ENCODE results near the gene ITPKB.
"Not testable (repeated sequence)": the region's sequence is repeated elsewhere in the genome, so short reads cannot be mapped to it uniquely, and the experiment has no call there.

Gene ITPKB

DNA sequence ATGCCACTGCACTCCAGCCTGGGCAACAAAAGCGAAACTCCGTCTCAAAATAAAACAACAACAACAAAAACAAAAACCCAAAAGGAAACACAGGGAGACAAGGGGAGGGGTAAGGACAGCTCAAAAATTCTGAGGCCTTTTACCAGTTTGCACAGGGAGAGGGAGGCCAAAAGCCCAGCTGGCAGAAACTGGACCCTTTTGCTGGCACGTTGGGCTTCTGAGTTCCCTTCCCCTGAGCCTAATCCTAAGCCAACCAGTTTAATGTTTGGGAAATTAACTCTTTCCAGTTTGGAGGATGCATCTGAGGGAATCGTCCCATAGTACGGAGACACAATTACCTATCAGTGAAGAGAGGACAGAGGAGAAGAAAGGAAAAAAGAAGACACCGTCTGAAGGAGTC is 127.1 kb downstream of the ITPKB start:
- DNase-seq, result not testable (repeated sequence)

DNA sequence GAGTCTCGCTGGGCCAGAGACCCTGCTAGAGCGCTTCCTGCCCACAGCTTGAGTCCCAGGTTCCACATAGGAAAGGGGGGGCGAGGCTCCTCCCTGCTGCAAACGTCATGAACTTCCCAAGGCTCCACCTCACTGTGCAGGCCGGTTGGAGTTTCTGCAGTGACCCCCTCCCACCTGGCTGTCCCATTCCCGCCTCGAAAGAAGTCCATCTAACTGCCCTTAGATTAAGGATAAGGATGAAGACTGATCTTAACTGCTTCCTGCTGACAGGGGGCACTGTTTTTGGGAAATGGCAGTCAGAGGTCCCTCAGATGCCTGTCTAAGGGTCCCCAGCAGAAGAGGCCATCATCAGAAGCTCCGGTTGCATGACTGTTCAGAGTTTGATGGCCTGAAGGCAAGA is 127.8 kb downstream of the ITPKB start:
- DNase-seq, result no peak

DNA sequence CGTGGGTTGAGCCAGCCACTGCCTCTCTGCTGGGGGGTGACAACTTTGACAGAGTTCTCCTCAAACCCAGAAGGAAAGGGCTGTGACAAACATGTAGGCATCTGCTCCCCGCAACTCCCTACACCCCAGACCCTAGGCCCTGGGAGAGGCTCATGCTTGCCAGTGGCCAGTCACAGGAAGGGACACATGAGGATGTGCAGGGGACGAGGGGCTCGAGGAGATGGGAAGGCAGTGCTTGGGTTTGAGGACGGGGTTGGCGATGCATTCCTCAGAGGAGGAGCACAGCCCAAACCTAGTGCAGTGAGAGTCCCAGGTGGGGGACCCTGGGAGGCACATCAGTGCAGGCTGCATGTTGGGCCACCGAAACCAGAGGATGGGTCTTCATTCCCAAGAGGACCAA is 128.4 kb downstream of the ITPKB start:
- no peak for DNase-seq

DNA sequence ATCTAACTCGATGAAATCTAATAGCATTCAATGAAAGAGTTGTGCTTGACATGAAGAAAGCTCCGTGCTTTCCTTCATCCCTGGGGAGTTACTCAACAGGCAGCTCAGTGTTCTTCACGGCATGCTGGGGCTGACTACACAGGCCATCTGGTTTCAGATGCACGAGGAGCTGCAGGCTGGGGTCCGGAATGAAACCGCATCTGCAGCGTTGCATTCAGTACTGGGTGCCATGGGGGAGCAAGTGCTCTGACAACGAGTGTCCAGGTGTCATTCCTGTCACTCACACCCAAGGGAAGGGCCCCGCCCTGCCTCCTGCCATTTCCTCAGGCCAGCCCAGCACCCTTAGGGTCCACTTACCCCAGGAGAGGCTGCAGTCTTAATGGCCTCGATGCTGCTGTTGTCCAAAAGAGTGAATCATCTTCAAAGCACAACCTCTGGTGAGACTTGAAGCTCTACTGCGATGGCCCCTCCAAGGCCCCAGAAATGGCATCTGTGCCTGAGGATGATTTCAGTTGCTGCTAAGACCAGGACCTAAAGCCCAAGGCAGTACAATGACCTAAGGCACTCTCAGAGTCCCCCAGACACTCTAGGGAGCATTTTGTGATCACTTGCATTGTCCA is 129.1 kb downstream of the ITPKB start:
- no peak for DNase-seq

DNA sequence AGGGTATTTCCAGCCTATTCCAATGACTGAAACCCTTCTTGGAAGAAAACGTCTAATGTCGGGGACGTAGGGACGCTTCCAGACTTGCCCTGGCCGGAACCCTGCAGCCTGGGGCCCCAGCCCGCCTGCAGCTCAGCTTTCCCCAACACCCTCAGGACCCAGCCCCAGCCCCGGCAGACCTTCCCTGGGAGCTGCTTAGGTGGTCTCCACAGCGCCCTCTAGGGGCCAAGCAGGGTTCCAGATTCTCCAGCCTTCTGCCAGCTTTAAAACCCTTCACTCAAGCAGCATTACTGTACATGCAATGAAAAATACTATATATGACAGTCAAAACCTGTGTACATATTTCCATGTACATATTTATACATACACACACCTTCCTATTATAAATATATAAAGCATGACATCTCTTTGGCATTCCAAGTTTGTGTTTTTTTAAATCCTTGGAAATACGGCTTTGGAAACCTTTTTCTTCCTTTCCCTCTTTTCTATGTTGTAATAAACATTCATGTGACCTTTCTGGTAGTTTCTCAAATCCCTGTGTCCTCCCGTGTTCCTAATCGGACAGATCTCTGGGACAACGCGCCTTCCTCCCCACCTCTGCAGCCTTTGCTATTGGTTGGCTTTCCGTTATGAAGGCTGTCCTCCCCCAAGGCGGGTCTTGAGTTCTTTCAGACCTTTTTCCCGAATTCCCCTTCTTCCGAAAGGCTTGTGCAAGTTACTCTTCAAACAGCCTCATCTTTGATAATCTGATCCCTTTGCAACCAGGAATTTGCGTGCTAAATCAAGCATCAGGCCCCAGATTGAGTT is 130.2 kb downstream of the ITPKB start:
- DNase-seq, result peak; percentile 78

DNA sequence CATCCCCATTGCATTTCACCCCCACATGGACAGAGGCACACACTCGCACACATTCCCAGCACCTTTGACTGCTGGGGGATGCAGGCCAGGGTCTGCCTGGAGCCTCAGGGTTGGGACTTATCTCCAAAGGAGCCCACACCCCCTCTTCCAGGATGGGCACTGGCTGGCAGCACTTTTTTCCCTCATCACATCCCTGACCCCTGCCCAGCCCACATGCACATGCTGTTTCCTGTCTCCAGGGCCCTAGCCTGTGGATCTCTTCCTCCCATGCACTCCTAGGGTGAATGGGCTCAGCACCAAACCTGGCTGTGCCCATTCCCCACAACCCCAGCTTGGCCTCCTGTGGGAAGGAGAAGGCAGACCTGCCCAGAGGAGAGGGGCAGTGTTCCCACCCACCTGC is 131.3 kb downstream of the ITPKB start:
- no peak for DNase-seq

DNA sequence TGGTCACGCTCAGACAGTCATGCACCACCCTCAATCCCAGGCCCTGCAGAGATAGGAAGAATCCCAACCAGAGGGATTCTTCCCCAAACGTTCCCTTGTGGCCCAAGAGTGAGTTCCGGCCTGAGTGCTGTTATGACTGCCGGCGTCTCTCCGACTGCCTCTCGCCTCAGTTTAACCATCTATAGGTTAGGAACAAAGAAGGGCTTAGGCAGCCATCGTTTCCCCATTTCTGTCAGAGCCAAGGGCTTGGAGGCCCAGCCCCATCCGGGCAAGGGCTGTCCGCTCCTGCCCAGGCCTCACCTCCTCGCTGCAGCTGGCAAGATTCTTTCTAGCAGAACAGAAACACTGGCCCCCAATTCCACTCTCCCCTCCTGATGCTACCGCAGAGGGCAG is 131.8 kb downstream of the ITPKB start:
- no peak for DNase-seq

DNA sequence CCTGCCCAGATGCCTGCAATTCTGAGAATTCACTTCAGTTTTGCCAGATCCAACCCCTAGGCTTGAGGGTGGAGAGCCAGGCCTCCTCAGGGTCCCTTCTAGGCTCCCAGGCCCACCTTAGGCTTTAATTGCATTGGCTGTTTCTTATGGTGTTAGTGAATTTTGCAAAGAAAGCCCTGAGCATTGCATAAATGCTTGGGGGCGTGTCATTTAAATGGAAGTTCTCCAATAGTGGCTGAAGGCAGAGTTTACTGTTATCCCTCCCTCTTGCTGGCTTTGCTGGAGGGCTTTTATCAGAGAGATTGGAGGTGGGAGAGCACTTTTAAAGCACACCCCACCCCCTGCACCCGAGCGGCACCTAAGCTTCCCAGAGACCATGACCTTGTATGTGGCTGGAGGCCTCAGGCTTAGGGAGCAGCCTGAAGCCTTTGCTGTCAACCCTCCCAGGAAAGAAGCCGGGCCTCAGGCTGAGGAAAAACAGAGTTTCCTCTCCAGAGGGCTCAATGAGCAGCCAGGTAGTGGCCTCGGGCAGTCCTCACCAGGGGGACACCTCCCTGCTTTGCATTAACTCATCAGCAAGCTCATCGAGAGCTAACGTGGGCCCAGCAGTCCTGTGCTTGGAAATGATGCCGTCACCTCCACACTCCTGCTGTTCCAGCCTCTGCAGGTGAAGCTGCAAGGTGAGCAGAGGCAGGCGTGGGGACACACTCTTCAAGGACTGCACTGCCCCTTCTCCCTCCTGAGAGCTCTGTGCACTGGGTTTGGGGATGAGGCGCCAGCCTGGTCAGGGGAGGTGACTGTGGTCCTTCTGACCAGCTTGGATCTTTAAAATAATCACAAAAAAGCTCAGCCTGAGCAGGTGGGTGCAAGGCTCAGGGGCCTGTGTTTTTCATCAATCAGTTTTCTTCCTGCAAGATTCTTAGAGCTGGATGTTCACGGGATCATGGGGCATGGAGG is 132.5 kb downstream of the ITPKB start:
- no peak for DNase-seq

DNA sequence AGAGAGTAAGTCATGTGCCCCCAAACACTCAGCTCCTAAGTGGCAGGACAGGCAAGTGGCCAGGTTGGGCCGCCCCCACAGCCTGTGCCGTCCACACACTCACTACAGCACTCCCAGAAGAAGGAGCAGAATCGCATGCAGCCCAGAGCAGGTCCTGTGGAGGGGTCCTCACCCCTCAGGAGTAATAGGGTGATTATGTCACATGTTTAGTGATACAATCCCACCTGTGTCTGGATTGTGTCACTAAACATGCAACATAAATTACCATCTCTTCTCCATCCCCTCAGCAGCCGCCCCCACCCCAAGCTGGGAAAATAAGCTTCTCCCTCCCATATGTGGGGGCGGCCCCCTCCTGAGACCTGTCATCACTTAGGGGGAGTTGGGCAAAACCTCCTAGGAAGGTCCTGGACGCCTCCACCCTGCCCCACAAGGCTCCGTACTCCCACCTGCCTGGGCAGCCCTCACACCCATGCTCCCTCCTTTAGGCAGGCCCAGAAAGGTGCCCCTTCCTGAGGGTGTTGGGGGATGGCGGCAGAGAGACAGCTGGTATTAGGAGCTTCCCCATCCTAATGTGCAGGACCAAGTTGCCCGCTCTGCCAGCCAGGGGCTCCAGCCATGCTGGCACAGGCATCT is 133.6 kb downstream of the ITPKB start:
- no peak for DNase-seq

DNA sequence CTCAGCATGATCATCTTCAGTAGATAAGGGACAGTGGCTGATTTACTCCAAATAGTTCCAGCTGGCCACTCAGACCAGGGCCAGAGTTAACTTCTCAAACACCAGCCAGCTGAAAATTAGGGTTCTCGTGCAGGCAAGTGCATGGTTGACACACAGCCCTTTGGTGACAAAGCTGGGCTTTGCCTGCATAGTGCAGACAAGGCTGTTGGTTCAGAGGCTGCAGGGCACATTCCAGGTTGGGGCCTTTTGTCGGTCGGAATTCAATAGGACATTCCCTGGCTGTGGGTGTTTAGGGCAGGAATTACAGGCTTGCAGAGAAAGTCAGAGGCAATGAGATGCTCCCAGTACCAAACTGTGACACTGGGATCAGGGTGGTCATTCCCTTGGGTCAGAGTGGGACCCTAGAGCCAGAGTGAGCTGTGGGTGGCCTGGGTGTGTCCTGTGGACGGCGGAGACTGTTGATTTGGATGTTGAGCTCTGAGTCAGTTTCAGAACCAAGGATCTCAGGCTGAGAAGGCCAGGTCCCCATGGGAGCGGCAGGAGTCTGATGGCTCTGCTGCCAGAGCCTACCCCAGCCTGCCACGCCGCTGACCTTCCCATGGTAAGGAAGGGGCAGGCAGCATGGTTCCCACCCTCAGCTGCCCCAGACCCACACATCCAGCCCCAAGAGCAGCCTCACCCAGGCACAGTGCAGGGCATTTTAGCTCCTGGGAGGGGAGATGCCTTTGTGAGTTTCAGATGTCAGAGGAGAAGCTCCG is 134.3 kb downstream of the ITPKB start:
- no peak for DNase-seq

DNA sequence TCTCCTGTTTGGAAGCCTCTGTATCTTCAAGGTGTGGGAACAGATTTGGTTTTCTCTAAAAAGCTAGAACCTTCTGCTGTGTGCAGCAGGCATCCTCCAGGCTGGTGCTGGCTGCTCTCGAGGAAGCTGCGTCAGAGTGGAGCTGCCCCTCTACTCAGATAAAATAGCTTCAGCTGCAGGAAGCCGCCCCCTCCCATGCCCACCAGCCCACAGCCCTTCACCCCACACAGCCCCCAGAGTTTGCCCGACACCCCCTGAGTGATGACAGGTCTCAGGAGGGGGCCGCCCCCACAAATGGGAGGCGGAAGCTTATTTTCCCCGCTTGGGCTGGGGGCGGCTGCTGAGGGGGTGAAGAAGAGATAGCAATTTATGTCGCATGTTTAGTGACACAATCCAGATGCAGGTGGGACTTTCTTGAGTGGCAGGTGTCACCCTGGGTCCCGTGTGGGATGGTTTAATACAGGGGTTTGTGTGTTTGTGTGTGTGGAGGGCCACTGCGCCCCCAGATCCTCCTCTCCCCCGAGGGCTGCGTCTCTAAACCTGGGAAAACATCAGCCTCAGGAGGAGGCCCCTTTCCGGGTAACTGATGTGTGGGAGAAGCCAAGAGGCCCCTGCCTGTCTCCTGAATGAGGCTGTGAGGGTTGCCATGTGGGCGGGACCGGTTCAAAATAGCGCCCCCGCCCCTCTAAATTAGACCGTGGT is 135.1 kb downstream of the ITPKB start:
- no peak for DNase-seq

DNA sequence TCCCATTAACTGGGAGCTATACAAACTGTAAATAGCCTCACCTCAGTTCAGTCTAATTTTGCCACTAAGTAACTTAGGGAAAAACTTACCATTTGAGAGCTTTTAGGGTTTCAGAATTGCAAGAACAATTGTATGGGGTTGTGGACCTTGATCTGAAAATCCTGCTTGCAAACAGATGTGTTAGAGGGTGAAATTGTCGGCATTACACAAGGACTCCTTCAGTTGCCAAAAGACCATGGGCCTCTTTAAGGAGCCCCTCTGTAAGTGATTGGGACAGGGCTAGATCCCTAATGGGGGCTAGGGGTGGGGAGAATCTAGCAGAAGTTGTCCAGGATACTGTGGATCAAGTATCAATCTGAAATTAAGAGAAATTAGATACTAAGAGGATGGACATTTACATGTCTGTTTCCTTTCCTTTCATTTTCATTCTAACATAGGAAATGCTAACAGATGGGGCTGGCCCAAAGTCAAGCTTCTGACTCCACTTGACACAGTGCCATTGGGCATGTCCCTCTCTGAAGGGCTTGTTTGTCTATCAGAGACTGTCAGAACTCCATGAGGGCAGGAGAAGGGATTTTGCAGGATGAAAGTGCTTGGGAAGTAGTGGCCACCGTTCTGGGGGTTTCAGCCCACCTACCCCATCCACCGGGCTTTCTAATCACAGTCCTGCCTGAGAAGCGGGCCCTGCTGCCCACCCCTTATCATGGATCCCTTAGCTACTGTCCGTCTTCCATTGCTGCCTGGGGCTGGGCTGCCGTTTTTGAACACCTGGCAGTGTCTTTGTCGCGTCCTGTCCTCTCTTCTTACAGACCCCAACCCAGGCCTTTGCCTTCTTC is 135.8 kb downstream of the ITPKB start:
- no peak for DNase-seq

DNA sequence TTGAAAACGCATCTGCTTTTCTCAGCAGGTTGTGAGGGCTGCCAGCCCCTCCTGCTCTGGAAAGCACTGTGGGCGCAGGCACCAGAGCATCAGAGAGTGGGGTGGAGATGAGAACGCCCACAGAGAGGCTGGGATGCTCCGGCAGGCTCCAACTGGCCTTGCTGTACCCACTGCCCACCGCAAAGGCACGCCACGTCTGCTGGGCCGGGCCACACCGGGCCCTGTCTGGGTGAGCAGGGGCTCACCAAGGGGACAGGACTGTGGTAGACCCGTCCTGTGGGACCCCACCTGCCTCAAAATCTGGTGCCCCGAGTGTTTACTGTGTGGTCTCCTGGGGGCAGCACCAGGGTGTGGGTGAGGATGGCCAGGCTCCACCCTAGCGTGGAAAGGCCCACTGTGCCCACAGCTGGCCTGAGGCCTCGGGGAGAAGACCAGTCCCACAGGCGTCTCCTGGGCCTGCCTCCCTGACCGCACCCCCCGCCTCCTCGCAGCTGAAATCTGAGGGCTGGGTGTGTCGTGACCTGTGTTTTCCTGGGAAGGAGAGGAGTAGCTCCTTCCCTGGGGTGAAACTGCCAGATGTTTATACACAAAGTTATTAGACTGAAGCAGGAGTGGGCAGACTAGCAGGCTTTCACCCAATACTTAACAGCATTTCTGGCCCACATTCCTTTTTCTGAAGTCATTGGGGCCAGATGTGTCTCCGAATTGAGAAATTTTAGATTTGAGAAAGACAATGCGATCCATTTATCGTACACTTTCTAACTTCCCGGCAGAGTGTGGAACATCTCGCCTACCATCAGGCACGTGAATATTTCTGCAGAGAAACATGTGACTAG is 136.7 kb downstream of the ITPKB start:
- DNase-seq, result no peak

DNA sequence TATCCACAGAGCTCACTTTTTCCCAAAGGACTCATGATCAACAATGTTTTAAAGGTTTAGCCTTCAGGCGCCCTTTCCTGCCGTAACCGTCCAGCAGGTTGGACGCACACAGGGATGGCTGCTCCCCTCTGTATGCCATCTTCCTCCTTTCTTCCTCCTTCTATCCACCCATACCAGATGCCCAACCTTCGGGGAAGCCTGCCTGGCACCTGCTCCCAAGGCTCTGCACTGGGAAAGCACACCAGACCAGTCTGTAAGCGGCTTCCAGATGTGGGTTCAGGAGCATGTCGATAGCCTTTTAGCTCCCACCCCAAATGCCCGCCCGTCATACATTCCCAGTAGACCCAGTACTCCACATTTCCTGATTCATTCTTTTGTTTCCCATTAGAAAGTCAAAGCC is 137.6 kb downstream of the ITPKB start:
- no peak for DNase-seq

DNA sequence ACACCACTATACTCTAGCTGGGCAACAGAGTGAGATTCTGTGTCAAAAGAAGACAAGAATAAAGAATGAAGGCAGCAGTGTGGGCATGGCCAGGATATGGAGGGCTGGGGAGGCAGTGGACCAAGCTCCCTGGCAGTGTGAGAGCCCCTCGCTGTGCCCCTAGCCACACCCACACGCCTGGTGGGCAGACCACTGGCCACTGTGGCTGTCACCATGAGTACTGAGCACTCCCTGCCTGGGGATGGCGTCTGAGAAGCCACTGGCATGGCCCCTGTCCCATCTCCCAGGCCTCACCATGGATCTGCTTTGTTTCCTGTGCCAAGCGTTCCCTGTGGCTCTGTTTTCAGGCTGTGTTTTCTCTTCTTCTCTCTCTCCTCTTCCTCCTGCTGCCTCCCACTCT is 138.8 kb downstream of the ITPKB start:
- DNase-seq, result no peak

DNA sequence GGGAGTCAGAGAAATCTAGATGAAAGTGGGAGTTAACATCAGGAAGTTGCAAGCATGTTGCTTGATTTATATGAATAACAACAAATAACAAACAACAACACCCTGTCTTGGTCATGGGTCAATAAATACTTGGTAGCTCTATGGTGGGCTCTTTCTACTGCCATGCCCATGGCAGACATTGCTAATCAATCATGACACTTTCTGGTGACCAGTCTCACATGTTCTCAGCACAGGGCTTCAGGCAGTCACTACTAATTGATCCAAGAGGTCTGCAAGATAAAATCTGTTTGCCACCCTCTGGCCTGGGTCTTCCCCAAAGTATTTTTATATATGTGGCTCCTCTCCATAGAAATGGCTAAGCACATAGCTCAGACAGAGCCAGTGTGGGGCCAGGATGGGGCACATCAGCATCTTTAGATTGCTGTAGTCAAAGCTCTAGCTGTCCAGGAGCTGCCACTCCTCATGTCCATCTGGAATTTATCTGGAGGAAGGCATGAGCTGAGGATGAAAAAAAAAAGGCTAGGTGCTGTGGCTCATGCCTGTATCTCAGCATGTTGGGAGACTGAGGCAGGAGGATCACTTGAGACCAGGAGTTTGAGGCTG is 139.3 kb downstream of the ITPKB start:
- DNase-seq, result no peak

DNA sequence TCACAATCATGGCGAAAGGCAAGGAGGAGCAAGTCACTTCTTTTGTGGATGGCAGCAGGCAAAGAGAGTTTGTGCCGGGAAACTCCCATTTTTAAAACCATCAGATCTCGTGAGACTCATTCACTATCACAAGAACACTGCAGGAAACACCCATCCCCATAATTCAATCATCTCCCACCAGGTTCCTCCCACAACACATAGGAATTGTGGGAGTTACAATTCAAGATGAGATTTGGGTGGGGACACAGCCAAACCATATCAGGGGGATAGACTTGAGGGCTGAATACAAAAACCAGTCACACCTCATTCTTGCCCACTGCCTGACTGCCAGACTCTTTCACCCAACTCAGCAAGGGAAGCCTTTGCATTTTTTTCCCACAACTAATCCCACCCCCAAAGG is 140.1 kb downstream of the ITPKB start:
- DNase-seq, result not testable (repeated sequence)

DNA sequence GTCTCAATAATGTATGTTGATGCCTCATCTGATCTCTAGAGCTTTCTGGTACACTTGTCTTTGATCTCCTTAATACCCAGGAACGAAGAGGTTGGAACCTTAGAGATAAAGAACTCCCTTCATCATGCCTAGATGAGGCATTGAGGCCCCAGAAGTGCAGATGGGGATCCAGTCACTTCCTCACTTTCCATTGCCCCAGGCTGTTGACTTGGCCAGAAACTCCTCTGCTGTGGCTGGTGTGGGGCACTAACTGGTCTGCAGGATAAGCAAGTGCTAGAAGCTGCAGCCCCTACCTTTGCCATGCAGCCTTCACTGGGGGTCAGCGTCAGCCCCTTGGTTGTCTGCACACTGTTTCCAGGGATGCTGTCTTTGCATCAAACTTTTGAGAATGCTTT is 140.6 kb downstream of the ITPKB start:
- DNase-seq, result no peak
